H1 (cell line): ENCODE data around the gene LILRB4. TPM values are rescaled to one million over a fixed set of nuclear protein-coding genes. Genes with fewer than 3 reads are reported as not detected.

Experiments used
- CTCF ChIA-PET: fragments of 300-600 bp; sonication (Branson Sonifier 250); formaldehyde crosslinking; loops from one replicate; lab custom pipeline; 2021; ENCODE audit not compliant: partially characterized antibody; lab: Charles Lee
- POLR2A ChIA-PET: fragments of 300-600 bp; sonication (Branson Sonifier 250); formaldehyde crosslinking; loops from one replicate; lab custom pipeline; 2021; ENCODE audit warnings: inconsistent platforms; ENCODE audit not compliant: partially characterized antibody; lab: Charles Lee
- DNase-seq, 2 experiments: peaks; one replicate each; pipeline versions ENCODE4 v3.0.0 to v3.0.0-alpha.2; 2010 to 2022; ENCODE audit warnings: low spot score in 2 of 2, low read depth in 1 of 2, mixed read lengths in 1 of 2
- FAIRE-seq: peaks from 2 replicates; lab custom pipeline; 2011; peaks lifted over from hg19 to GRCh38; lab: Jason Lieb, UNC
- H2AFZ ChIP-seq: 2 replicates; pipeline ENCODE4 v1.8.1; 2012; ENCODE audit warnings: low read length, inconsistent platforms
- H2AK5ac ChIP-seq: 2 replicates; pipeline ENCODE4 v1.6.1; 2013; ENCODE audit warnings: low read depth, low read length
- H2BK120ac ChIP-seq: replicated peaks from 2 replicates; pipeline ENCODE3; 2013; ENCODE audit warnings: low read depth, low read length, inconsistent platforms
- H2BK12ac ChIP-seq: 2 replicates; pipeline ENCODE4 v1.6.1; 2013; ENCODE audit warnings: low read depth, low read length
- H2BK15ac ChIP-seq: 2 replicates; pipeline ENCODE4 v1.6.1; 2013; ENCODE audit warnings: low read length
- H2BK20ac ChIP-seq: 2 replicates; pipeline ENCODE4 v1.6.1; 2013; ENCODE audit warnings: low read length
- H2BK5ac ChIP-seq: 2 replicates; pipeline ENCODE4 v1.6.1; 2013; ENCODE audit warnings: low read depth, low read length
- H3K14ac ChIP-seq: 2 replicates; pipeline ENCODE4 v1.6.1; 2013; ENCODE audit warnings: inconsistent platforms; ENCODE audit not compliant: insufficient read length
- H3K18ac ChIP-seq: 2 replicates; pipeline ENCODE4 v1.6.1; 2013; ENCODE audit warnings: low read length; ENCODE audit errors: extremely low read depth
- H3K23ac ChIP-seq: 2 replicates; pipeline ENCODE4 v1.6.1; 2013; ENCODE audit warnings: inconsistent platforms; ENCODE audit not compliant: insufficient read length
- H3K23me2 ChIP-seq: 2 replicates; pipeline ENCODE4 v1.6.1; 2013; ENCODE audit warnings: low read depth, low read length
- H3K27ac ChIP-seq: 2 replicates; pipeline ENCODE4 v1.6.1; 2011; ENCODE audit warnings: low read depth, low read length, inconsistent platforms
- H3K27me3 ChIP-seq, 4 experiments: replicated peaks in 1 of 4; 1 replicate in 1 of 4; 2 replicates in 3 of 4; pipeline versions ENCODE4 v1.6.1 to v1.8.1; 2011 to 2013; ENCODE audit warnings: low read length in 3 of 4, mild to moderate bottlenecking in 3 of 4, inconsistent platforms in 2 of 4, mixed read lengths in 2 of 4, moderate library complexity in 1 of 4; ENCODE audit not compliant: control insufficient read depth in 3 of 4, insufficient read depth in 3 of 4; ENCODE audit errors: extremely low read depth in 1 of 4
- H3K36me3 ChIP-seq, 4 experiments: 2 replicates each; pipeline versions ENCODE4 v1.6.1 to v1.8.1; 2011 to 2013; ENCODE audit warnings: mild to moderate bottlenecking in 4 of 4, low read length in 3 of 4, moderate library complexity in 2 of 4, control low read depth in 1 of 4, inconsistent platforms in 1 of 4; ENCODE audit not compliant: insufficient read depth in 4 of 4, control insufficient read depth in 2 of 4
- H3K4ac ChIP-seq: replicated peaks from 2 replicates; pipeline ENCODE3; 2013; ENCODE audit warnings: low read length, low read depth, mixed read lengths, inconsistent platforms; ENCODE audit not compliant: insufficient read length
- H3K4me1 ChIP-seq, 4 experiments: replicated peaks in 1 of 4; 1 replicate in 1 of 4; 2 replicates in 3 of 4; pipeline versions ENCODE4 v1.6.1 to v1.8.1; 2011 to 2013; ENCODE audit warnings: low read length in 3 of 4, inconsistent platforms in 2 of 4, mixed read lengths in 1 of 4; ENCODE audit not compliant: insufficient read depth in 4 of 4, control insufficient read depth in 3 of 4
- H3K4me2 ChIP-seq, 2 experiments: 2 replicates each; pipeline versions ENCODE4 v1.6.1 to v1.8.1; 2011 to 2013; ENCODE audit warnings: low read depth in 2 of 2, low read length in 2 of 2, control low read depth in 1 of 2, inconsistent platforms in 1 of 2, mild to moderate bottlenecking in 1 of 2; ENCODE audit not compliant: insufficient read depth in 1 of 2
- H3K4me3 ChIP-seq, 4 experiments: fragments of 200-600, 300-600 bp in 1 of 4; sonication (generic), shearing (Covaris generic), sonication (Bioruptor Twin) in 1 of 4; 2 replicates each; pipeline versions ENCODE4 v1.5.1 to v1.8.1; 2011 to 2016; ENCODE audit warnings: low read length in 4 of 4, low read depth in 3 of 4, control low read depth in 2 of 4, inconsistent platforms in 2 of 4, mild to moderate bottlenecking in 2 of 4, mixed read lengths in 1 of 4, moderate library complexity in 1 of 4; ENCODE audit not compliant: insufficient read depth in 2 of 4; ENCODE audit errors: extremely low read depth in 1 of 4
- H3K56ac ChIP-seq: replicated peaks from 2 replicates; pipeline ENCODE3; 2013; ENCODE audit warnings: low read depth, mild to moderate bottlenecking, mixed read lengths, low read length, inconsistent platforms; ENCODE audit not compliant: insufficient read length
- H3K79me1 ChIP-seq: 2 replicates; pipeline ENCODE4 v1.6.1; 2013; ENCODE audit warnings: low read depth, low read length, control low read depth
- H3K79me2 ChIP-seq, 2 experiments: 2 replicates each; pipeline versions ENCODE4 v1.6.1 to v1.8.1; 2012 to 2013; ENCODE audit warnings: low read length in 2 of 2, mild to moderate bottlenecking in 2 of 2, inconsistent platforms in 1 of 2; ENCODE audit not compliant: insufficient read depth in 2 of 2, control insufficient read depth in 1 of 2
- H3K9ac ChIP-seq, 4 experiments: replicated peaks in 1 of 4; 1 replicate in 1 of 4; 2 replicates in 3 of 4; pipeline versions ENCODE4 v1.6.1 to v1.8.1; 2011 to 2013; ENCODE audit warnings: low read depth in 3 of 4, low read length in 3 of 4, control low read depth in 2 of 4, mild to moderate bottlenecking in 2 of 4, moderate library complexity in 2 of 4, inconsistent platforms in 1 of 4; ENCODE audit errors: extremely low read depth in 1 of 4
- H3K9me3 ChIP-seq, 2 experiments: 2 replicates each; pipeline versions ENCODE4 v1.6.1 to v1.8.1; 2012 to 2013; ENCODE audit warnings: mild to moderate bottlenecking in 2 of 2, moderate library complexity in 2 of 2, control low read depth in 1 of 2, inconsistent platforms in 1 of 2, low read depth in 1 of 2, low read length in 1 of 2, mixed read lengths in 1 of 2; ENCODE audit not compliant: insufficient read depth in 2 of 2
- H4K20me1 ChIP-seq, 2 experiments: replicated peaks in 1 of 2; 2 replicates each; pipeline versions ENCODE3 to v1.8.1; 2011 to 2013; ENCODE audit warnings: inconsistent platforms in 2 of 2, low read length in 2 of 2, mild to moderate bottlenecking in 1 of 2; ENCODE audit not compliant: insufficient read depth in 2 of 2, control insufficient read depth in 1 of 2
- H4K5ac ChIP-seq: 2 replicates; pipeline ENCODE4 v1.6.1; 2013; ENCODE audit warnings: low read length, low read depth, mixed read lengths, inconsistent platforms; ENCODE audit not compliant: insufficient read length
- H4K8ac ChIP-seq: 2 replicates; pipeline ENCODE4 v1.8.0; 2013; ENCODE audit warnings: mild to moderate bottlenecking, moderate library complexity, low read length, inconsistent platforms; ENCODE audit not compliant: insufficient read depth; ENCODE audit errors: extremely low read depth
- H4K91ac ChIP-seq: replicated peaks from 2 replicates; pipeline ENCODE3; 2013; ENCODE audit warnings: low read length, mixed read lengths, inconsistent platforms; ENCODE audit not compliant: insufficient read length
- BACH1 ChIP-seq: IDR thresholded peaks from 2 replicates; pipeline ENCODE4 v1.6.1; 2012; ENCODE audit warnings: low read length, improper control_type of control experiment
- CBX5 ChIP-seq: fragments of 300-800, 300-1000 bp; sonication (generic); IDR thresholded peaks from 2 replicates; pipeline ENCODE4 v1.7.1; 2016; ENCODE audit warnings: antibody characterized with exemption, low read length, low read depth
- E2F6 ChIP-seq: IDR thresholded peaks from 2 replicates; pipeline ENCODE4 v1.6.1; 2012; ENCODE audit warnings: inconsistent platforms
- EP300 ChIP-seq, 2 experiments: IDR thresholded peaks; 1 replicate in 1 of 2; 2 replicates in 1 of 2; pipeline ENCODE4 v1.6.1; 2011 to 2012; ENCODE audit warnings: low read depth in 2 of 2, low read length in 2 of 2, mild to moderate bottlenecking in 2 of 2, borderline replicate concordance in 1 of 2, inconsistent platforms in 1 of 2, moderate library complexity in 1 of 2
- GTF2F1 ChIP-seq: IDR thresholded peaks from 2 replicates; pipeline ENCODE4 v1.6.1; 2012; ENCODE audit warnings: low read depth, low read length, improper control_type of control experiment, borderline replicate concordance
- HDAC6 ChIP-seq: IDR thresholded peaks from one replicate; pipeline ENCODE4 v1.7.1; 2012; ENCODE audit warnings: low read depth, mild to moderate bottlenecking, inconsistent platforms, low read length, moderate library complexity
- JUND ChIP-seq: IDR thresholded peaks from 2 replicates; pipeline ENCODE4 v1.6.1; 2011; ENCODE audit warnings: mild to moderate bottlenecking, improper control_type of control experiment, low read length
- KDM1A ChIP-seq: fragments of 200-600, 300-600 bp; sonication (generic); IDR thresholded peaks from 2 replicates; pipeline ENCODE4 v1.7.1; 2016; ENCODE audit warnings: mild to moderate bottlenecking, low read length, borderline replicate concordance
- KDM5A ChIP-seq: fragments of 200-600 bp; IDR thresholded peaks from 2 replicates; pipeline ENCODE4 v1.7.1; 2012; ENCODE audit warnings: mild to moderate bottlenecking, low read length, inconsistent platforms, mixed read lengths
- POLR2A ChIP-seq, 2 experiments: IDR thresholded peaks; 1 replicate in 1 of 2; 2 replicates in 1 of 2; pipeline ENCODE4 v1.6.1; 2011; ENCODE audit warnings: low read depth in 2 of 2, low read length in 2 of 2, mild to moderate bottlenecking in 2 of 2; ENCODE audit errors: control extremely low read depth in 1 of 2
- POLR2AphosphoS5 ChIP-seq: IDR thresholded peaks from 2 replicates; pipeline ENCODE4 v1.6.1; 2011; ENCODE audit warnings: low read depth, low read length
- POU5F1 ChIP-seq: IDR thresholded peaks from 2 replicates; pipeline ENCODE4 v1.6.1; 2011; ENCODE audit warnings: low read depth, mild to moderate bottlenecking, low read length, moderate library complexity
- TAF1 ChIP-seq: IDR thresholded peaks from 2 replicates; pipeline ENCODE4 v1.6.1; 2011; ENCODE audit warnings: mild to moderate bottlenecking, low read depth, low read length
- WGBS, 2 experiments: shearing (Covaris generic) in 1 of 2; methylation state at CpG; one replicate each; pipeline versions ENCODE4 v1.1.6 to v1.1.7; 2013 to 2015; ENCODE audit warnings: low lambda C conversion rate in 2 of 2, mixed read lengths in 2 of 2, inconsistent platforms in 1 of 2, low coverage in 1 of 2, missing lambda C conversion rate in 1 of 2; ENCODE audit not compliant: insufficient replicate concordance in 2 of 2, insufficient coverage in 1 of 2, insufficient read length in 1 of 2; ENCODE audit errors: extremely low coverage in 1 of 2, missing lambda C conversion rate in 1 of 2; 5-methylcytosine and 5-hydroxymethylcytosine counted together
- polyA plus RNA-seq, 7 experiments: library from polyadenylated mRNA; depleted of rRNA in 3 of 7; stranded (reverse) in 5 of 7; unstranded in 2 of 7; fragments of >200 nt in 5 of 7; fragments of 200-250 nt in 2 of 7; gene quantifications; 1 replicate in 5 of 7; 2 replicates in 1 of 7; 4 replicates in 1 of 7; pipeline versions ENCODE4 v1.2.1 to v1.2.3, GENCODE V29; 2011 to 2013; ENCODE audit warnings: missing spikeins in 2 of 7, mixed read lengths in 2 of 7
- total RNA-seq: library from RNA; stranded (reverse); fragmentation: NEBNext Ultra II Directional; extraction: Animal tissue kit (Norgen Biotek cat#: 25700); gene quantifications from 2 replicates; pipeline ENCODE4 v1.2.1, GENCODE V29; 2021
- TF ChIP-seq, protein P1 (sequence below): IDR thresholded peaks from 2 replicates; pipeline ENCODE4 v1.6.1; 2012; ENCODE audit warnings: low read length, inconsistent platforms

LILRB4 gene
- total and polyA plus RNA-seq, 2 of the 8 experiments (the other 6 are each of a cell fraction or from before 2014, with no cell fraction given) = not detected

GRCh38 chr19:54614726-54615125 is 48.1 kb upstream of the LILRB4 start:
- Histone ChIP-seq H2BK5ac (no peak overlapping the region), H2AFZ (no peak overlapping the region), H4K8ac (no peak overlapping the region), H3K14ac (no peak overlapping the region), H3K9ac (no peak overlapping the region), H2BK15ac (no peak overlapping the region), H3K79me1 (no peaks in the 10 kb centered on the region), H2BK20ac (no peak overlapping the region), H2BK120ac (no peak overlapping the region), H2AK5ac (no peak overlapping the region), H3K56ac (no peak overlapping the region), H4K5ac (no peak overlapping the region), H3K36me3 (no peaks in the 10 kb centered on the region), H3K23me2 (no peaks in the 10 kb centered on the region), H3K4me1 (no peaks in the 10 kb centered on the region), H3K4me3 (no peak overlapping the region), H3K4ac (no peak overlapping the region), H3K79me2 (no peaks in the 10 kb centered on the region), H3K9me3 (peaks cover 31 to 48% of the 10 kb centered on the region in 2 experiments), H4K91ac (no peak overlapping the region), H3K27me3 (no peaks in the 10 kb centered on the region), H2BK12ac (no peak overlapping the region), H3K18ac (no peak overlapping the region), H3K23ac (no peak overlapping the region), H3K4me2 (no peak overlapping the region), H3K27ac (no peak overlapping the region), H4K20me1 (no peaks in the 10 kb centered on the region)
- no peak for TF ChIP-seq POU5F1
- no peak for TF ChIP-seq KDM1A
- TF ChIP-seq HDAC6 = no peak
- TF ChIP-seq GTF2F1 = no peak
- TF ChIP-seq, protein P1, sequence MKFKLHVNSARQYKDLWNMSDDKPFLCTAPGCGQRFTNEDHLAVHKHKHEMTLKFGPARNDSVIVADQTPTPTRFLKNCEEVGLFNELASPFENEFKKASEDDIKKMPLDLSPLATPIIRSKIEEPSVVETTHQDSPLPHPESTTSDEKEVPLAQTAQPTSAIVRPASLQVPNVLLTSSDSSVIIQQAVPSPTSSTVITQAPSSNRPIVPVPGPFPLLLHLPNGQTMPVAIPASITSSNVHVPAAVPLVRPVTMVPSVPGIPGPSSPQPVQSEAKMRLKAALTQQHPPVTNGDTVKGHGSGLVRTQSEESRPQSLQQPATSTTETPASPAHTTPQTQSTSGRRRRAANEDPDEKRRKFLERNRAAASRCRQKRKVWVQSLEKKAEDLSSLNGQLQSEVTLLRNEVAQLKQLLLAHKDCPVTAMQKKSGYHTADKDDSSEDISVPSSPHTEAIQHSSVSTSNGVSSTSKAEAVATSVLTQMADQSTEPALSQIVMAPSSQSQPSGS = no peak
- no peak for TF ChIP-seq JUND
- TF ChIP-seq KDM5A = no peak
- no peak for TF ChIP-seq BACH1
- no peak for TF ChIP-seq EP300 (IDR thresholded peaks at IDR 0.05; ENCODE audit: borderline replicate concordance in 1 of 2, low read depth in 2 of 2, low read length in 2 of 2)
- TF ChIP-seq CBX5 = no peak
- TF ChIP-seq POLR2A (IDR thresholded peaks at IDR 0.05; ENCODE audit: control extremely low read depth in 1 of 2, low read depth in 2 of 2, low read length in 2 of 2) = no peak
- no peak for TF ChIP-seq E2F6
- TF ChIP-seq TAF1 = no peak
- TF ChIP-seq POLR2AphosphoS5 = no peak
- CTCF ChIA-PET = no interaction called here
- POLR2A ChIA-PET = no interaction called here
- WGBS, 2 experiments = 87% methylated on average over 1 of the region's 1 CpG; no CpG with 5 or more reads in 1 of the 2 experiments
- FAIRE-seq = no peak
- no peak for DNase-seq
